IPS DF 4.7 (cell line): ENCODE data around the gene PCBP3.
"Not testable (repeated sequence)": the region's sequence is repeated elsewhere in the genome, so short reads cannot be mapped to it uniquely, and the experiment has no call there.

Experiments
- DNase-seq: peaks from one replicate; pipeline ENCODE4 v3.0.0-alpha.2; 2013; ENCODE audit warnings: low spot score; ENCODE audit errors: extremely low read depth

The PCBP3 gene

GRCh38 chr21:45892156-45892915 lies 248.8 kb downstream of the PCBP3 start:
- no peak for DNase-seq

GRCh38 chr21:45892916-45893739 lies 249.6 kb downstream of the PCBP3 start:
- DNase-seq, result no peak

GRCh38 chr21:45893740-45894449 lies 250.4 kb downstream of the PCBP3 start:
- DNase-seq, result no peak

GRCh38 chr21:45894450-45894825 lies 250.9 kb downstream of the PCBP3 start:
- DNase-seq, result no peak

- no peak for DNase-seq
Observed at GRCh38 chr21:45894906-45895777, 251.6 kb downstream of the PCBP3 start.

GRCh38 chr21:45895778-45896370 lies 252.3 kb downstream of the PCBP3 start:
- DNase-seq, result no peak

- DNase-seq, result not testable (repeated sequence)
Observed at GRCh38 chr21:45896431-45896830, 252.9 kb downstream of the PCBP3 start.

GRCh38 chr21:45897191-45898027 lies 253.9 kb downstream of the PCBP3 start:
- no peak for DNase-seq

- DNase-seq, result no peak
Observed at GRCh38 chr21:45898028-45898350, 254.5 kb downstream of the PCBP3 start.

- DNase-seq, result no peak
Observed at GRCh38 chr21:45898781-45899180, 255.3 kb downstream of the PCBP3 start.

GRCh38 chr21:45899317-45900033 lies 255.9 kb downstream of the PCBP3 start:
- DNase-seq, result no peak

GRCh38 chr21:45900034-45900868 lies 256.7 kb downstream of the PCBP3 start:
- no peak for DNase-seq

GRCh38 chr21:45901061-45901690 lies 257.7 kb downstream of the PCBP3 start:
- DNase-seq, result no peak

GRCh38 chr21:45902292-45902995 lies 258.9 kb downstream of the PCBP3 start:
- no peak for DNase-seq

- no peak for DNase-seq
Observed at GRCh38 chr21:45905196-45905595, 261.7 kb downstream of the PCBP3 start.

GRCh38 chr21:45906196-45906805 lies 262.8 kb downstream of the PCBP3 start:
- DNase-seq, result no peak

GRCh38 chr21:45906859-45907258 lies 263.3 kb downstream of the PCBP3 start:
- DNase-seq, result no peak
